CD4-positive, alpha-beta T cell treated with Interleukin-17A for 4 hours (primary cell): ENCODE measurements around the gene PTPRE.

Experiments
- DNase-seq: peaks from one replicate; pipeline ENCODE4 v3.0.0-alpha.2; 2020; ENCODE audit warnings: mixed read lengths

Gene PTPRE

DNA sequence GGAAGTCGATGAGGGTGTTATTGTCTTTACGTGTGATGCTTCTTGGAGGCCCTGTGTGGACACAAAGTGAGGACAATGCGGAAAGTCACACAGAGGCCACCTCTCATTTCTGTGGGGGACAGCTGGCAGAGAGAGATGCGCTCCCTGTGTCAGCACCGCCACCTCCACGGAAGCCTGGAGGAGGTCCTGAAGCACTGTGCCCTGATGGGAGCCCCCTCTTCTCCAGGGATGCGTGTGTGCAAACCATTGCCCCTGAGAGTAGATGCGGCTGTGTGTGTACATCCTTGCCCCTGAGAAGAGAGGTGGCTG lies 2.0 kb downstream of the PTPRE start:
- DNase-seq = no peak

GRCh38 chr10:127909716-127910463 lies 3.0 kb downstream of the PTPRE start:
- DNase-seq = no peak

DNA sequence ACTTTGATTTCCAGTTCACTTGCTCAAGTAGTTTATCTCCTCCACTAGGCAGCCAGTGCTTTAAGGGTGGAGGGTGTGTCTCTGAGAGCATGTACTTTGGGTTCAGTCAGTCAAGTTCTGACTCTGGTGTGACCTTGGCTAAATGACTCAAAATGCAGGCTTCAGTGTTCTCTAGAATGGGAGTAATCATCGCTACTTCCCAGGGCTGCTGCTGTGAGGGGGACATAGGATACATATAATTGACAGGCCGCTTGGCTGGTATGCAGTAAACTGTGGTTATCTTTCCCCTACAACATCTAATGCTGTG lies 3.5 kb downstream of the PTPRE start:
- DNase-seq = no peak

GRCh38 chr10:127911218-127911866 lies 4.4 kb downstream of the PTPRE start:
- no peak for DNase-seq

- DNase-seq = no peak
Observed at GRCh38 chr10:127911867-127912257, 5.0 kb downstream of the PTPRE start.

- no peak for DNase-seq
Observed at GRCh38 chr10:127912607-127913367, 5.9 kb downstream of the PTPRE start.

- DNase-seq = no peak
Observed at GRCh38 chr10:127913368-127913759, 6.5 kb downstream of the PTPRE start.

GRCh38 chr10:127915324-127915723 lies 8.4 kb downstream of the PTPRE start:
- no peak for DNase-seq

DNA sequence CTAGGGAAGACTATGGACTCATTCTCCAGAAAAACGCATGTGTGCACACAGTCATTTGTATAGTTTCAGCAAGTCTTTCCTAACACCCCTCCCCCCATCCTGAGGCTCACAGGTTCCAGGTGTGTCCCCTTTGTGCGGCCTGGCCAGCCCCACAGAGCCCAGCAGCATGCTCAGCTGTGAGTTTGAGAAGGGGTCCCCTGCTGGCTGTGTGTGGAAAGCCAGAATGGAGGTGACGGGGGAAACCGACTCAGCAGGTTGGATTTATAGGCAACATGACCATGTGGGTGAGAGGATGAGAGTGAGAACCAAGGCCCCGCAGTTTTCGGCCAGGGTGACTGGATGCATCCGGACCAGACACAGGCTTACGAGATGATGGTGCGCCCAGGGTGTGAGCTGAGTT lies 9.9 kb downstream of the PTPRE start:
- no peak for DNase-seq

DNA sequence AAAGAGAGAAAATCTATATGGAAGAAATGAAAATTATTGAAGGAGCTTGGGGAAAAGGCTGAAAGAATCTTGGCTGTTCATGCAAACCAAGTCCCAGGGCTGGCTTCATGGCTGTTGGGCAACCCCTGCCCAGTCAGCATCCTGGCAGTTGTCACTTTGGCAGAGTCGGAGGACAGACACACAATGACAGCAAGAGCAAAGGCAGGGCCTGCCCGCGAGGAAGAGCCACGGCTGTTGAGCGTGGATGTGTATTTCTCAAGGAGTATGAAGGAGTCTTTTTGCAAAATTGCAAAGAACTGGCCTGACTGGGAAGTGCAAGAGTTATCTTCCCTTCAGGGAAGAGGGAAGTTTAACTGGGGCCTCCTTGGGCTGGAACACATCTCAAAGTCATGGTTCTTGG lies 11.7 kb downstream of the PTPRE start:
- DNase-seq = no peak

DNA sequence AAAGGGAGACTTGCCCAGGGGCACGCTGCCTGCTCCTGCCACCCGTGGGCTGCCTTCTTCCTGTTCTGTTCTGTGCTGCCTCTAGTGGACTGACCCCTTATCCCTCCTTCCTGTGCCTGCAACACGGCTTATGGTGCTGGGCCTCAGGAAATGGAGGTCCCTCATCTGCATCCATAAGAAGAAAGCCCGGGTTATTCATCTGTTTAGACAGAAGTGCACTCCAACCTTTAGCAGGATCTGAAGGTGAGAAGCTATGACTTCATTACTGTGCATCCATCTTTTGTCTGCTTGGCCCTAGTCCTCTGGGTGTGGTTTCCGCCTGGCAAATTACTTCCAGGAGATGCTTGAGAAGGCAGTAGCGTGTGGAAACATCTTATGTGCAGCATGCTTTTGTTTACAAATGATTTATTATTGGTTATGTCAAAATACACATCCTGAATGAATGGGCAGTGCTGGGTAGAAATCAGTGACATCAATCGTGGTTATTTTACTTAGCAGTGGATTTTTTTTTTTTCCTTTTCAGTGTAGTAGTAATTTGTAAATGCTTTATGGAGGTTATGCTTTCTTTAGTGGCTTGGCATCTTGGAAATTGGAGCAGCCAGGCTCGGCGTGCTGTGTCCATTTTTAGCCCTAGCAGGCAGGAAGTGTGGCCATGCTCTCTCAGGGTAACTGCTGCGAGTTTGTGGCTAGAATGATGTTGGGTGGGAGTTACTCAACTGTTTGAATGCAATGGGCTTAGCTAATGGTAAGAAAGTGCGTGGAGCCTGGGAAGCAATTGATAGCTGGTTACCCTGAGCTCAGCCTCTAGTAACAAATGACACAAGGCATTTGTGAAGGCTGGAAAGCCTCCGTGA lies 12.7 kb downstream of the PTPRE start:
- DNase-seq = no peak

- no peak for DNase-seq
Observed at GRCh38 chr10:127920306-127921074, 13.6 kb downstream of the PTPRE start.

DNA sequence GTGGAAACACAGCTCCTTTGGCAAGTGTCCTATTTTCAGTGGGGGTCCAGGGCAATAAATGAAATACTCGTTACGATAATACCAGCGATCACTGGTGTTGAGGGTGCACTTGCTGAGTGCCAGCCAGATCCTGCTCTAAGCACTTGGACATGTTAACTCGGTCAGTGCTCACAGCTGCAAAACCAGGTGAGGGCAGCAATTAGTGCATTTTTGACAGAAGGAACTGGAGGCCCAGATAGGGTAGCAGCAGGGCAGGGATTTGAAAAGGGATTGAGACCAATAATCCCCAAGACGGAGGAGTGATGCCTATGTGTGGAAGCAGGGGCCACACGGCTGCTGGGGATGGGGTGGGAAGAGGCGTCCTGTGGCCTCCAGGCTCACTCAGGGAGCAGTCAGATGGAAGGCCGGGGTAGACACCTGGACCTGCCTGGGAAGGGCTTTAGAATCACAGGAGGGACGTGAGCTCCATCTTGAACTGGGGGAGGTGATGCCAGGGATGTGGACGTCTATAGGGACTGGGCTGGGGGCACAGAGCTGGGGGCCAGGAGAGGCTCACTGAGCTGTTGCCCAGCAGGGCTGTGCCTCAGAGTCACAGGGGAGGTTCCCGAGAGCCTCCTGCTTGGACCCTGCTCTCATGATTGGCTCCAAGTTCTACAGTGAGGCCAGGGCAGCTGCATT lies 14.3 kb downstream of the PTPRE start:
- no peak for DNase-seq

- no peak for DNase-seq
Observed at GRCh38 chr10:127921753-127922145, 14.8 kb downstream of the PTPRE start.

GRCh38 chr10:127922206-127922605 lies 15.3 kb downstream of the PTPRE start:
- DNase-seq = no peak

- DNase-seq = no peak
Observed at GRCh38 chr10:127922675-127923366, 15.9 kb downstream of the PTPRE start.

GRCh38 chr10:127923646-127924045 lies 16.7 kb downstream of the PTPRE start:
- no peak for DNase-seq

GRCh38 chr10:127925471-127926207 lies 18.7 kb downstream of the PTPRE start:
- no peak for DNase-seq

- DNase-seq = no peak
Observed at GRCh38 chr10:127926455-127926854, 19.6 kb downstream of the PTPRE start.

DNA sequence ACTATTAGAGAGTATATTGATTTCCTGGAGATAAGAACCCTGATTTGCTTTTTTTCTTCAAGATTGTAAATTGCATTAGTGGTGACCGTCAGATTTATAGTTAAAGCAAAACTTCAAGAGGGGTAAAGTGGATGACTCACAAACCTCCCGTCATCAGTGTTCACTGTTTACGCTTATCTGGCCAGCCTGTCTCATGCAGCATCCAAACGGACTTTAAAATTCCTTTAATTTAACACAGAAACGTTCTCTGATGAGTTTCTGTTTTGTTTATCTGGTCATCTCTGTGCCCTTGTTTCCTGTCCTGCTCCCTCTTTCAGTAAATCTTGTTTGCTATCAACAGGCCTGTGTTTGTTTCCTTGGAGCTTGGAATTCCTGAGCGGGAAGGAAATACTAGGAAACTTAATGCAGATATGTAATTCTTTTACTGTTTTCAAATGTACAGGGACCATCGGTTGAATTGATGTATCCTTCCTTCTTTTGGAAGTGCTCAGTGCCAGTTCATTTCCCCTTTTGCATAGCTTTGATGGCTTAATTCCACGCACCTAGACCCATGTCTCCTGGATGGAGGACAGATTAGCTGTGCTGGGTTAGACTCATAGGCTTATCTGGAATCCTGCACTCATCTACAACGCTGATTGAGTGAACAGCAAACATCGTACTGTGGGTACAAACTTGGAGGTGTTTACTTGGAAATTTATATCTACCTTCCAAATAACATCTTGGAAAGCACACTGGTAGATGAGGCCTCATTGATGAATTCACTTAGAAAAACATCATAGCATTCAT lies 21.3 kb downstream of the PTPRE start:
- no peak for DNase-seq
